ENCODE data around the gene ZNF414. TPM values are rescaled to one million over a fixed set of nuclear protein-coding genes. Genes with fewer than 3 reads are reported as not detected.

ZNF414 gene
- total and polyA plus RNA-seq, 9 of the 15 experiments (the other 6 are each of a cell fraction or from before 2014, with no cell fraction given) = 0.03 to 27.2 (median 2.2) TPM; not detected in 2

- no peak for TF ChIP-seq LARP7 (IDR thresholded peaks at IDR 0.05)
- no peak for TF ChIP-seq TSC22D4 (tag; IDR thresholded peaks at IDR 0.05)
- no peak for TF ChIP-seq BACH1 (tag; IDR thresholded peaks at IDR 0.05)
- TF ChIP-seq SRSF1 (IDR thresholded peaks at IDR 0.05; ENCODE audit: low read depth, low read length) = no peak
- no peak for TF ChIP-seq ELF2 (CRISPR knock-in tag; IDR thresholded peaks at IDR 0.05)
- no peak for TF ChIP-seq PHF20 (IDR thresholded peaks at IDR 0.05; ENCODE audit: partially characterized antibody)
- no peak for TF ChIP-seq RBM34 (IDR thresholded peaks at IDR 0.05; ENCODE audit: borderline replicate concordance, insufficient read depth, low read length)
- no peak for TF ChIP-seq HDAC6 (IDR thresholded peaks at IDR 0.05; ENCODE audit: low read depth, low read length)
- no peak for TF ChIP-seq ZNF561 (CRISPR knock-in tag; conservative IDR thresholded peaks at IDR 0.05)
- TF ChIP-seq TCFL5 (CRISPR knock-in tag; conservative IDR thresholded peaks at IDR 0.05) = no peak
- TF ChIP-seq SIRT6 (IDR thresholded peaks at IDR 0.05; ENCODE audit: low read depth, low read length) = no peak
- no peak for TF ChIP-seq KAT8 (IDR thresholded peaks at IDR 0.05; ENCODE audit: low read depth)
- TF ChIP-seq EGR1 (conservative IDR thresholded peaks at IDR 0.05) = peak; percentile 93
- 0 out of 2 replicates have a peak, but pooled peaks have one; percentile 20 for TF ChIP-seq TARDBP (IDR thresholded peaks at IDR 0.05)
- no peak for TF ChIP-seq ARHGAP35 (IDR thresholded peaks at IDR 0.05; ENCODE audit: partially characterized antibody)
- TF ChIP-seq ZC3H11A (IDR thresholded peaks at IDR 0.05; ENCODE audit: low read depth, low read length) = no peak
- TF ChIP-seq PHF8 (IDR thresholded peaks at IDR 0.05; ENCODE audit: borderline replicate concordance, low read length) = peak; percentile 18; the same call in 1 of the 2 replicates
- no peak for TF ChIP-seq ZNF263 (CRISPR knock-in tag; IDR thresholded peaks at IDR 0.05; ENCODE audit: borderline replicate concordance)
- TF ChIP-seq ZNF12 (CRISPR knock-in tag; IDR thresholded peaks at IDR 0.05) = no peak
- no peak for TF ChIP-seq YY1 (IDR thresholded peaks at IDR 0.05; ENCODE audit: borderline replicate concordance in 1 of 3, control insufficient read depth in 1 of 3, extremely low read depth in 1 of 3, insufficient read depth in 3 of 3, insufficient read length in 1 of 3, insufficient replicate concordance in 2 of 3, low read depth in 1 of 3, low read length in 2 of 3)
- TF ChIP-seq MITF (IDR thresholded peaks at IDR 0.05) = no peak
- TF ChIP-seq PYGO2 (tag; IDR thresholded peaks at IDR 0.05) = no peak
- TF ChIP-seq E2F1 (CRISPR knock-in tag; IDR thresholded peaks at IDR 0.05) = no peak
- TF ChIP-seq SPI1 (IDR thresholded peaks at IDR 0.05; ENCODE audit: borderline replicate concordance, low read depth, low read length) = peak; percentile 52; the same call in 1 of the 2 replicates
- TF ChIP-seq RBM17 (IDR thresholded peaks at IDR 0.05; ENCODE audit: borderline replicate concordance, low read depth, low read length) = no peak
- TF ChIP-seq SMARCB1 (IDR thresholded peaks at IDR 0.05; ENCODE audit: insufficient read length, low read depth) = no peak
- TF ChIP-seq STAT5B (CRISPR knock-in tag; IDR thresholded peaks at IDR 0.05) = no peak
- no peak for TF ChIP-seq RBM39 (optimal IDR thresholded peaks at IDR 0.05; ENCODE audit: low read depth, low read length)
These were observed 1.6 kb downstream of the ZNF414 start (continued) for GRCh38 chr19:8512115-8512967.

Data from K562 (cell line).